ENCODE results near the gene OR3A1. TPM values are rescaled to one million over a fixed set of nuclear protein-coding genes. Genes with fewer than 3 reads are reported as not detected.
"Not testable (repeated sequence)": the region's sequence is repeated elsewhere in the genome, so short reads cannot be mapped to it uniquely, and the experiment has no call there.

OR3A1 gene
- total and polyA plus RNA-seq, 8 donors, result not detected

- WGBS, 5 donors, result 67 to 74% (median 69%) methylated on average over 4 of the region's 4 CpGs
- Histone ChIP-seq H3K36me3 (no peaks in the 10 kb centered on the region), H3K9me3 (no peaks in the 10 kb centered on the region)
These were observed 10.4 kb upstream of the OR3A1 start for GRCh38 chr17:3308603-3309002.

GRCh38 chr17:3295632-3296031, 2.5 kb downstream of the OR3A1 start:
- TF ChIP-seq, protein P1, sequence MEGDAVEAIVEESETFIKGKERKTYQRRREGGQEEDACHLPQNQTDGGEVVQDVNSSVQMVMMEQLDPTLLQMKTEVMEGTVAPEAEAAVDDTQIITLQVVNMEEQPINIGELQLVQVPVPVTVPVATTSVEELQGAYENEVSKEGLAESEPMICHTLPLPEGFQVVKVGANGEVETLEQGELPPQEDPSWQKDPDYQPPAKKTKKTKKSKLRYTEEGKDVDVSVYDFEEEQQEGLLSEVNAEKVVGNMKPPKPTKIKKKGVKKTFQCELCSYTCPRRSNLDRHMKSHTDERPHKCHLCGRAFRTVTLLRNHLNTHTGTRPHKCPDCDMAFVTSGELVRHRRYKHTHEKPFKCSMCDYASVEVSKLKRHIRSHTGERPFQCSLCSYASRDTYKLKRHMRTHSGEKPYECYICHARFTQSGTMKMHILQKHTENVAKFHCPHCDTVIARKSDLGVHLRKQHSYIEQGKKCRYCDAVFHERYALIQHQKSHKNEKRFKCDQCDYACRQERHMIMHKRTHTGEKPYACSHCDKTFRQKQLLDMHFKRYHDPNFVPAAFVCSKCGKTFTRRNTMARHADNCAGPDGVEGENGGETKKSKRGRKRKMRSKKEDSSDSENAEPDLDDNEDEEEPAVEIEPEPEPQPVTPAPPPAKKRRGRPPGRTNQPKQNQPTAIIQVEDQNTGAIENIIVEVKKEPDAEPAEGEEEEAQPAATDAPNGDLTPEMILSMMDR (IDR thresholded peaks at IDR 0.05), result no peak
- TF ChIP-seq POLR2A (IDR thresholded peaks at IDR 0.05) (no peak), EP300 (IDR thresholded peaks at IDR 0.05) (no peak), POLR2AphosphoS5 (IDR thresholded peaks at IDR 0.05) (no peak)
- peaks cover 0 to 23% (median 0%) of the 10 kb centered on the region in 3 donors for H3K27me3 ChIP-seq
- no peak overlapping the region for H3K27ac ChIP-seq
- intact Hi-C loops (cut with DNase I; ENCODE audit: low total_unique reads), result no loop called here
- H3K36me3 ChIP-seq, result no peaks in the 10 kb centered on the region
- no peaks in the 10 kb centered on the region for H3K4me1 ChIP-seq
- no peak for DNase-seq
- H3K9me3 ChIP-seq, result peaks cover 0 to 6% (median 4%) of the 10 kb centered on the region in 4 donors
- WGBS, 5 donors, result 53 to 67% (median 63%) methylated on average over 4 of the region's 4 CpGs
- no peak overlapping the region for H3K4me3 ChIP-seq

More at GRCh38 chr17:3308603-3309002, 10.4 kb upstream of the OR3A1 start:
- TF ChIP-seq, protein P1 (IDR thresholded peaks at IDR 0.05), result no peak
- no peak for TF ChIP-seq POLR2AphosphoS5 (IDR thresholded peaks at IDR 0.05)
- TF ChIP-seq POLR2A (IDR thresholded peaks at IDR 0.05), result no peak
- TF ChIP-seq EP300 (IDR thresholded peaks at IDR 0.05), result no peak
- Histone ChIP-seq H3K27ac (no peak overlapping the region), H3K27me3 (peaks cover 0 to 3% (median 0%) of the 10 kb centered on the region in 3 donors), H3K4me3 (no peak overlapping the region), H3K4me1 (no peaks in the 10 kb centered on the region)
- DNase-seq, result no peak
- intact Hi-C loops (cut with DNase I; ENCODE audit: low total_unique reads), result no loop called here

- 82 to 100% (median 88%) methylated on average over 1 of the region's 1 CpG for WGBS, 5 donors
- intact Hi-C loops (cut with DNase I; ENCODE audit: low total_unique reads), result not testable (repeated sequence)
These were observed 4.6 kb downstream of the OR3A1 start for GRCh38 chr17:3293548-3293947.

GRCh38 chr17:3282901-3283300, 15.3 kb downstream of the OR3A1 start:
- Histone ChIP-seq H3K4me1 (no peaks in the 10 kb centered on the region), H3K27ac (no peak overlapping the region), H3K4me3 (no peak overlapping the region), H3K27me3 (no peaks in the 10 kb centered on the region), H3K36me3 (no peaks in the 10 kb centered on the region), H3K9me3 (no peaks in the 10 kb centered on the region)
- WGBS, 5 donors, result 54 to 88% (median 75%) methylated on average over 1 of the region's 1 CpG
- TF ChIP-seq, protein P1 (IDR thresholded peaks at IDR 0.05), result no peak
- no peak for TF ChIP-seq POLR2AphosphoS5 (IDR thresholded peaks at IDR 0.05)
- TF ChIP-seq POLR2A (IDR thresholded peaks at IDR 0.05), result no peak
- no peak for TF ChIP-seq EP300 (IDR thresholded peaks at IDR 0.05)
- intact Hi-C loops (cut with DNase I; ENCODE audit: low total_unique reads), result no loop called here
- DNase-seq, result no peak

More at GRCh38 chr17:3293548-3293947, 4.6 kb downstream of the OR3A1 start:
- H3K27ac ChIP-seq, H3K4me3 ChIP-seq, H3K4me1 ChIP-seq, DNase-seq, H3K36me3 ChIP-seq, H3K9me3 ChIP-seq: not testable (repeated sequence)
- H3K27me3 ChIP-seq, result peaks cover 0 to 36% (median 0%) of the 10 kb centered on the region in 3 donors

DNA sequence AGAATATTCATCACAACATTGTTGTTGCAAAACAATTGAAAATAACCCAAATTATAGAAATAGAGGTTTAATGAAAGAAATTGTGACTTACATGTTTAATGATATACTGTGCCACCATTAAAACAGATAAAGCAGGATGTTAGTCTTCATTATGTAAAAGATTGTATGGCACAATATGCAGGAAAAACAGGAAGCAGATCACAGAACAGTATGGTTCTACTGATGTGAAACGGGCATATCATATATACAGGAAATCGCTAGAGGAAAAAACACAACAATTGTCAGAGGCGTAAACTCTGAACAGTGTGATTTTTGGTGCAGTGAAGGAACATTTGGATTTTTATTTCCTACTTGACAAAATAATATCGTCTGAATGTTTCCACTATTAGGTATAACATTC, 22.0 kb downstream of the OR3A1 start:
- Histone ChIP-seq H3K36me3 (no peaks in the 10 kb centered on the region), H3K4me3 (no peak overlapping the region), H3K27me3 (no peaks in the 10 kb centered on the region), H3K4me1 (no peaks in the 10 kb centered on the region), H3K9me3 (peaks cover 0 to 11% (median 10%) of the 10 kb centered on the region in 4 donors), H3K27ac (no peak overlapping the region)
- TF ChIP-seq POLR2AphosphoS5 (IDR thresholded peaks at IDR 0.05) (no peak), EP300 (IDR thresholded peaks at IDR 0.05) (no peak), POLR2A (IDR thresholded peaks at IDR 0.05) (no peak)
- TF ChIP-seq, protein P1 (IDR thresholded peaks at IDR 0.05), result no peak
- WGBS, 5 donors, result 74 to 82% (median 77%) methylated on average over 4 of the region's 4 CpGs
- no peak for DNase-seq
- intact Hi-C loops (cut with DNase I; ENCODE audit: low total_unique reads), result no loop called here
